Measurements from ENCODE around the gene DPF3.
"Not testable (repeated sequence)": the region's sequence is repeated elsewhere in the genome, so short reads cannot be mapped to it uniquely, and the experiment has no call there.

Gene DPF3

DNA sequence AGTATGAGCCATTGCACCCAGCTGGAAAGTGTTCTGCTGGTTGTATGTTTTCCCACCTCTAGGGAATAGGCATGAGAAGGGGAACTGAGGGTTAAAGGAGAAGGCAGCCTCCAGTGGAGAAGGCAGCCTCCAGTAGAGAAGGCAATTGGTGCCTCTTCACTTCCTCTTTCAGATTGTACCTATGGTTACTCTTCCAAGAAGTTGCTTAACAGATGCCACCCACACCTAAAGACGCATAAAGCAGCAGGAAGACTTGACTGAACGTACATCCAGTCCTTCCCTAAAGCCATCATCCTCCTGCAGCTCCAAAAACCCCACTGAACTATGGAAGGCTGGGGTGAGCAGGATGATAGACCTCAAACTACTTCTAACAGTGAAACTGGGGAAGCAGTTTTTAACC lies 13.1 kb downstream of the DPF3 start:
- no peak for DNase-seq (ENCODE audit: low spot score)

GRCh38 chr14:72880164-72880563 lies 13.7 kb downstream of the DPF3 start:
- no peak for DNase-seq (ENCODE audit: low spot score)

DNA sequence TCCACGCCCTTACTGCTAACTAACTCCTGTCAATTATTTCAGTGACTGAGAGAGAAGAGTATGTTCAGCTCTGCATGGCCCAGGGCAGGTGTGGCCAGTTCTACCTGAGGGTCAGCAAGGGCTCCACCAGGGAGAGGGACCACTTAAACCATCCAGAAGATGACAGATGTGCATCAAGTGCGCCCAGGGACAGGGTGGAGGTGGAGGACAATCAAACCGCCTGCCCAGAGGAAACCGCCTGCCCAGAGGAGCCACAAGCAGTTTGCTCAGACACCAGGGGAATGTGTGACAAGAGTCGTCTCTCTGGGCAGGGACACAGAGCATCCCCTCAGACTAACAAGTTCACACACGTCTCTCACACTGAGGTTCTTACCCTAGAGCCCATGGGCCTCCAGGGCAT lies 14.5 kb downstream of the DPF3 start:
- no peak for DNase-seq (ENCODE audit: low spot score)

DNA sequence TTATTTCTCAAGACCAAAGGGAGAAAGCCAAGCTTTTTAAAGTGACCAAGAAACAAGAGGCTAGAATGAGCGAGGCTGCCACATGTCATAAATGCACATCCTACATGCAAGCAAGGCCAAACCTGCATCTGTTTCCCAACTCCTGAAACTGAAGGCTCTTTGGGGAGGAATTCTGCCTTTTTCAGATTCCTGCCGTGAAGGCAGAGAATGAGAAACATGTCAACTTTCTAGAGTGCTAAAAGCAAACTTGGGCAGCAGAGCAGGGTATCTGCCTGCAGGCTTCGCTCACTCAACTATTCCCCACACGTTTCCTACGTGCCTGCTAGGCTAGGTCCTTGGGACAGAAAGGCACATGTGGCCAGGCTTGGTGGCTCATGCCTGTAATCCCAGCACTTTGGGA lies 15.2 kb downstream of the DPF3 start:
- DNase-seq (ENCODE audit: low spot score): no peak

GRCh38 chr14:72876710-72877063 lies 17.2 kb downstream of the DPF3 start:
- no peak for DNase-seq (ENCODE audit: low spot score)

DNA sequence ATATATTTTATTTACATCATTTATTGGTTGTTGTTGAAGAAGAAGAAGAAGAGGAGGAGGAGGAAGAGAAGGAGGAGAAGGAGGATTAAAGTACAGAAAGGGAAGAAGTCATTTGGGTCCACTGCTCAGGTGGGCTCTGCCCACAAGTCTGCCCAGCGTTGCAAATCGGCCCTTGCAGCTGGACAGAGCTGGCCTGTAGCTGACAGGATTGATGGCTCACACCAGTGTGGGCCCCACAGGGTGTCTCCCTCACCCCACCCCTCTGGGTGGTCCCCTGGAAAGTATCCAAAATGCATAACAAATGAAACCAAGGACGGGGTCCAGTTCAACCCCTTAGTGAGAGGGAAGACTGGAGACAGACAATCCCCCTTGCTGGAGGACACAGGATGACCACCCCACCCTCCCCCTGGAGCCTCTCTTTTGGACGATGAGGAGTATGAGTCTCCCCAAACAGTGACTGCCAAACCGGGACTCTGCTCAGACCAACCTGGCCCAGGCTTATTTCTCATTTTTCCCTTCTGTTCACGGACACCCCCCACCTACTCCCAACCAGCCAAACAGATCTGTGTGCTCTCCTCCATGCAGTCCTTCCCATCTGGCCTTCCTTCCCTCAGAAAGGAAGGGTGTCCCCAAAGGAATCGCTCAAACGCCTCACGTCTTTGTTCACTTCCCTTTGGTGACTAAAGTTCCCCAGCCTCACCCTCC lies 17.7 kb downstream of the DPF3 start:
- no peak for DNase-seq (ENCODE audit: low spot score)

DNA sequence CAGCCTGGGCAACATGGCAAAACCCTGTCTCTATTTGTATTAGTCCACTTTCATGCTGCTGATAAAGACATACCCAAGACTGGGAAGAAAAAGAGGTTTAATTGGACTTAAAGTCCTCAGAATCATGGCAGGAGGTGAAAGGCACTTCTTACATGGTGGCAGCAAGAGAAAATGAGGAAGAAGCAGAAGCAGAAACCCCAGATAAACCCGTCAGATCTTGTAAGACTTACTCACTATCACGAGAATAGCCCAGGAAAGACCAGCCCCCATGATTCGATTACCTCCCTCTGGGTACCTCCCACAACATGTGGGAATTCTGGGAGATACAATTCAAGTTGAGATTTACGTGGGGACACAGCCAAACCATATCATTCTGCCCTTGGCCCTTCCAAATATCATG lies 23.0 kb downstream of the DPF3 start:
- DNase-seq (ENCODE audit: low spot score): not testable (repeated sequence)

- DNase-seq (ENCODE audit: low spot score): no peak
These were observed 24.2 kb downstream of the DPF3 start for GRCh38 chr14:72869407-72870329.

DNA sequence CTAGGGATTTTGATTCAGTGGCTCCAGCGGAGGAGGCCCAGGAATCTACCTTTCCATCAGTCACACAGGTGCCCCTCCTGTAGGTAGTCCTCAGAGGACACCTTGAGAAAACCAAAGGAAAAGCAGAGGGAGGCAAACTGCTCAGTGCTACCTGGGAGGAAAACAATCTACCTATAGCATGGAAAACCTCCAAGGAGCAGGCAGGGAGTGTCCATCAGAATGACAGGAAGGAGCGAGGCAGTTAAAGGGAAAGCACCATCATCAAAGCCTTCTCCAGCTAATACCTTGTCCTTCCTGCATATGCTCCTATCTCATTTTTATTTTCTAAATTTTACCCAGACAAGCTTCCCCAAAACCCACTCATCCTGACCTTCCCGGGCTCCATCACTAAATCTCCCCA lies 25.4 kb downstream of the DPF3 start:
- no peak for DNase-seq (ENCODE audit: low spot score)

DNA sequence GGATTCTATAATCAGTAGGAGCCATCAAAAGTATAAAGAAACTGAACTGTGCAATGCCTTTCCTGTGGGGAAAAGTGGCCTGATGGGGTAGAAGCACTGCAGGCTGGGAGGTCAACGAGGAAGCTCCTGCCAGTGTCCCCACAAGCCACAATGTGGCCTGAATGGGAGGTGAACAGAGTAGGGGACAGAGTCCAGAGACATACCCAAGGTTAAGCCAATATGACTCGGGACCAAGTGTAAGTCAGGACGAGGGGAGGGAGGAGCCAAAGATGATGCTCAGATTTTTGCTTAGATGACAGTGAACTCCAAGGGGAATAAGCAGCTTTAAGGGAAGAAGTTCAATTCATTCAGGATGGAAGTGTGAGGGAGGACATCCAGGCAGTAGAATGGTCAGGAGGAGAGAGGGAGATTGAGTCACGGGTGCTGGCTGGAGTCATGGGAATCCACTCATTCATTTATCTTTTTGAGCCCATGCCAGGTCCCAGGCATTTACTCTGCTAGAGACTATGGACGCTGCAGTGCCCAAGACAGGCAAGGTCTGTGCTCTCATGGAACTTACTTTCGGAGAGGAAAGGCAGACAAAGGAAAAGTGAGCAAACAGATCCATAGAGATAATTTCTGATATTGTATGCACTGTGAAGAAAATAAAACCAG lies 29.1 kb downstream of the DPF3 start:
- no peak for DNase-seq (ENCODE audit: low spot score)

GRCh38 chr14:72863216-72864006 lies 30.5 kb downstream of the DPF3 start:
- DNase-seq (ENCODE audit: low spot score): no peak

DNA sequence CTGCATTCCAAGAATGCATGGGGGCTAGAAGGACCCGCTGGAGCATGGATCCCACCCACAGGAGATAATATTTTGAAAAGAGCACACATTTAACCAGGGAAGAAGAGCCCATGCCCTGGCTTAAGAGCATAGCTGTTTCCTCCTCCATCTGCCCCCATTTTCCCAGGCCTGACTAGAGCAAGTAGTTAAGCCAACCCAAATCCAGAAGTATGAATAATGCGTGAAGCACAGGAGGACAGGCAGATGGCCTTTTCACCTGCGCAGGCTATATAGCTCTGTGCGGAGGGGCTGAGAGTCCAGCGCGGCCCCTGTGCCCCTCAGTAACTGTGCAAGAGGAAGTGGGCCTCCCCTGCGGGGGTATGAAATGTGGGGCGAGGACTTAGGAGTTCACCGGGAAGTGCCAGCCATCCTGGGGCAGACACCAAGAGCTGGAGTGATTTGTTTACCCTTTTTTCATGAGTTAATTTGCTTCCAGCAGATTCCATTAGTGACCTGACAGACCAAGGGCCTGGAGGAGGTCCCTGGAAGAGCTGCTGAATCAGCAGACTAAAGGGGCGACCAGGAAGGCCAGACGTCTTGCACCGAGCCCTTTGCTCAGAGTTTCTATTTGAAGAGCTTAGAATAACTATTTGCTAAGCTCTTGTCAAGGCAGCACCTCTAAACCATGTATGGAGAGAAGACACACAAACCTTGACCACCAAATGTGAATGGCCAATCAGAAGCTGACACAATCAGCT lies 37.2 kb downstream of the DPF3 start:
- no peak for DNase-seq (ENCODE audit: low spot score)

DNA sequence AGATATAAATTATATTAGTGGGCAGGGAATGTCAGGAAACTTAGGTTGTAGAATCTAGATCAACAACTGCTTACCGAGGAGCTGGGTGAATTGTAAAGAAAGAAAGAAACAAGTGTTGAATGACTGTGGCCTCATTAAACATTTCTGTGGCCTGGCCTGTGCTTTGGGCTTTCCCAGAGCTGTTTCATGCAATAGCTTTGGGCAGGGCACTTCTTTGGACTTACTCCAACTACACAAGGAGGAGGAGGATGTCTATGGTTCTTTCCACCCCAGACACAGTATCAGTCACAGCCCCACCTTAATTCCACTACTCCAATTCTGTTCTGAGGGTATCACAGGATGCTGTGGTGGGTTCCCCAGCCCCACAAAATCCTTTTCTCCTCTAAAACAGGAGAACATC lies 38.0 kb downstream of the DPF3 start:
- no peak for DNase-seq (ENCODE audit: low spot score)

- no peak for DNase-seq (ENCODE audit: low spot score)
These were observed 41.7 kb downstream of the DPF3 start for GRCh38 chr14:72852194-72852593.

DNA sequence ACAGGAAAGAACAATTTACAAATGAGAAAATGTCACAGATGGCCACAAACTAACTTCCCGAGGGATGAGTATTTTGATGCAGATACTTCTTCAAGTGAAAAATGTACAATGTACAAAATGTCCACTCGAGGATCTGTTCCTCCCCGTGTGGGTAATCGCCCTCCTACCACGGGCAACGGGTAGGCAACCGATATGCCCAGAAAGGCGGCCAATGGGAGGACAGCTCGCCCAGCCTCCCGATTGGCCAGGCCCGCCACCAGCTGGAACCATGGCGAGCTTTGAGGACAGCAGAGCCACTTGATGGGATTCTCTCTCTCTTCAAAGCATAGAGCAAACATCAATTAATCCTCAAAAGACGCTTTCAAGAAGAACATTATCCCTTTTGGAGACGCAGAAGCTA lies 42.3 kb downstream of the DPF3 start:
- DNase-seq (ENCODE audit: low spot score): no peak

DNA sequence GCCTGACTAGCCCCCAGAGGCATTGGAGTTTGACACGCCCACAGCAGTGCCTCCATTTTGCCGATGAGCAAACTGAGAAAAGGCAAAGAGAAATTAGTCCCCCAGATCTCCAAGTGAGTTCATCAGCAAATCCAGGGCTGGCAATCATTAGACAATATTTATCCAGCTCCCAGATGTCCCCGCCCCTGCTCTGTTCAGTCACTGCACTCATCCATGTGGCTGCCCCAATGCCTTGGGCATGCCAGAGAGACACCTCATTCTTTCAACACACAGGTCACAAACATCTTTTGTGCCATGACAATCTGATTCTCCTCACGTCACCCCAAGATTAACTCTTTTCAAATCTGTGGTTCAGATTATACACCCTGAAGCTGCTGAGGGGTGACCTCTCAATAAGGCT lies 43.5 kb downstream of the DPF3 start:
- no peak for DNase-seq (ENCODE audit: low spot score)

DNA sequence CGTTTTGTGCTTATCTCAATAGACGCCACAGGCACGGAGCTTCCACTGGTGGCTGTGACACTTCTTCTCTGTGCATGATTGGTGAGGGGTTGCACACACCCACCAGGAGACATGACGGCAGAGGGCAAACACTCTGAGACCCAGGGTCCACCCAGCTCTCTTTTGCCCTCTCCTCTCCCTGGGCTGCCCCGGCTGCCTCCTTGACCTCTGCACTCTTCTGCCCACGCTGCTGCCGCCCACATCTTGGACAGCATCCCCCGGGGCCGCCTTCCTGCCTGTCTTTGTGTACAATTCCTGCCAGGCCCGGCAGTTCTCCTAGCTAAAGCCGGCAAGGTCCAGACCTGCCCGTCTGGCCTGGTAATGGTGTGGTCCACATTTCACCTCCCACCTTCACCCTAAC lies 44.7 kb downstream of the DPF3 start:
- DNase-seq (ENCODE audit: low spot score): no peak

DNA sequence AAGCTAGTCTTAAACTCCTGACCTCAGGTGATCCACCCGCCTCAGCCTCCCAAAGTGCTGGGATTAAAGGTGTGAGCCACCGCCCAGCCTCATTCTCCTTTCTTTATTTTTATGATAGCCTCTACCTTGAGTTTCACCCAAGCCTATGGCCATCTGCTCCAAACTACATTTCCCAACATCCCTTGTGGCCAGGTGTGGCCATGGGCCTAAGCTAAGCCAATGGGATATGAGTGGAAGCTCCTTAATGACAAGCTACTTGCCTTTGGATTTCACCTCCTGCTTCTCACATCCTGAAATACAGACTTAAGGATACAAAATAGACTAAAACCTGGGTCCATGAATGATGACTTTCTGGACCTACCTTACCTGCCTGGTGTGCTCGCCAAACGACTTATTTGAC lies 46.2 kb downstream of the DPF3 start:
- DNase-seq (ENCODE audit: low spot score): no peak

DNA sequence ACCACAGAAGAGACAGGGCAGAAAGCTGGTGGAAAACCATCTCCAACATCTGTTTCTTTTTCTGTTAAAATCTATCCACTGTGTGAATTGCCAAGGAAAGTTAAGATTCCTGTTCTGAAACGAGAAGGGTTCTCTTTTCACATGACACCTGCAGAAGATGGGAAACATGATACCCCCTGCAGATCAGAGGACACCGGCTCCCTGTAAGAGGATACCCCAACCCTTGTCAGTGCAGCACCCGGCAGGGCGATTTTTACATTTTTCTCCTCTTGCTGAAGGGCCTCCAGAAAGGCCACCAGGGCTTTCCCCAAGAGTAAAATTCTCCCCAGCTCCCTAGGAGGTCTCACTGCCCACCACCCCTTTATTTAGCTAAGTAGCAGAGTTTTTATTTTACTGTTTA lies 48.2 kb downstream of the DPF3 start:
- no peak for DNase-seq (ENCODE audit: low spot score)

- no peak for DNase-seq (ENCODE audit: low spot score)
These were observed 48.7 kb downstream of the DPF3 start for GRCh38 chr14:72845196-72845595.

DNA sequence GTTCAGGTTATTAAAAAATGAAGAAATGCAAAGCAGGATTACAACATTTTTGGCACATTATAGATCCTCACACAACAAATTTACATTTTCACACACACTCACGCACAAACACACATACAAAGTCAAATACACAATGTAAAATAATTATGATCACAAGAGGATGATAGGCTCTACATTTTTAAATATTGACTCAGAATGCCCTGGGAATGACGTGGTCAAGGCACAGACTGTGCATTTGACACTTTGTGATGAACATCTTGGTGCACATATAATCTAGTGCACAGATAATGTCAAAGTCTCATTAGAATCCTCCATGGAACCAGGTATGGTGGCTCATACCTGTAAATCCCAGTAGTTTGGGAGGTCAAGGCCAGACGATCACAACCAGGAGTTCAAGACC lies 49.4 kb downstream of the DPF3 start:
- no peak for DNase-seq (ENCODE audit: low spot score)

Data from NAMALWA (cell line).